SK-N-SH (cell line): ENCODE measurements around the gene PALM. TPM values are rescaled to one million over a fixed set of nuclear protein-coding genes. Genes with fewer than 3 reads are reported as not detected.
A peak's percentile ranks its signal among the peaks of the same experiment; 100 is the strongest.

Source experiments
- CTCF ChIA-PET: fragments of 300-600, 350-600 bp; formaldehyde crosslinking; extraction: SDS; loops from one replicate; lab custom pipeline; 2021; lab: Yijun Ruan, JAX
- POLR2A ChIA-PET: fragments of 350-600 bp; sonication (Branson Sonifier 250); formaldehyde crosslinking; extraction: SDS; loops from one replicate; lab custom pipeline; 2020; ENCODE audit warnings: antibody characterized with exemption, inconsistent platforms; lab: Yijun Ruan, JAX
- DNase-seq: peaks from one replicate; pipeline ENCODE4 v3.0.0; 2012
- H2AFZ ChIP-seq: fragments of 200-600 bp; sonication (generic); 2 replicates; pipeline ENCODE4 v1.8.1; 2016; ENCODE audit warnings: antibody characterized with exemption, mild to moderate bottlenecking, low read depth
- H3F3A ChIP-seq: fragments of 200-600 bp; sonication (generic); replicated peaks from 2 replicates; pipeline ENCODE3; 2016; ENCODE audit warnings: antibody characterized with exemption, mild to moderate bottlenecking; ENCODE audit not compliant: insufficient read depth
- H3K27ac ChIP-seq, 2 experiments: fragments of 200-500 bp in 1 of 2; fragments of 200-600 bp in 1 of 2; sonication (Bioruptor generic) in 1 of 2; sonication (generic), shearing (Covaris generic) in 1 of 2; 2 replicates each; pipeline versions ENCODE4 v1.5.1 to v1.6.1; 2014 to 2016; ENCODE audit warnings: low read depth in 2 of 2, inconsistent platforms in 1 of 2, low read length in 1 of 2, mild to moderate bottlenecking in 1 of 2, mixed read lengths in 1 of 2
- H3K27me3 ChIP-seq: fragments of 200-600 bp; sonication (generic), shearing (Covaris generic); 2 replicates; pipeline ENCODE4 v1.6.1; 2016; ENCODE audit warnings: mixed run types; ENCODE audit not compliant: insufficient read depth
- H3K36me3 ChIP-seq, 2 experiments: fragments of 200-500 bp in 1 of 2; fragments of 200-600 bp in 1 of 2; sonication (Bioruptor generic) in 1 of 2; sonication (generic) in 1 of 2; replicated peaks in 1 of 2; 2 replicates each; pipeline versions ENCODE3 to v1.5.1; 2014 to 2016; ENCODE audit warnings: low read length in 1 of 2, mild to moderate bottlenecking in 1 of 2; ENCODE audit not compliant: insufficient read depth in 2 of 2, control insufficient read depth in 1 of 2
- H3K4me1 ChIP-seq, 2 experiments: fragments of 200-500 bp in 1 of 2; fragments of 200-600 bp in 1 of 2; sonication (Bioruptor generic) in 1 of 2; sonication (generic), shearing (Covaris generic) in 1 of 2; 2 replicates each; pipeline versions ENCODE4 v1.5.1 to v1.6.1; 2014 to 2016; ENCODE audit warnings: low read depth in 1 of 2, low read length in 1 of 2, mixed run types in 1 of 2; ENCODE audit not compliant: insufficient read depth in 2 of 2, control insufficient read depth in 1 of 2
- H3K4me2 ChIP-seq: fragments of 200-600 bp; sonication (generic), shearing (Covaris generic); 2 replicates; pipeline ENCODE4 v1.6.1; 2017; ENCODE audit warnings: mixed run types
- H3K4me3 ChIP-seq, 2 experiments: fragments of 200-500 bp in 1 of 2; fragments of 200-600 bp in 1 of 2; sonication (Bioruptor generic) in 1 of 2; sonication (generic), shearing (Covaris generic) in 1 of 2; 2 replicates each; pipeline versions ENCODE4 v1.5.1 to v1.8.1; 2014 to 2016; ENCODE audit warnings: low read depth in 2 of 2, inconsistent platforms in 1 of 2, low read length in 1 of 2, mild to moderate bottlenecking in 1 of 2, mixed read lengths in 1 of 2, moderate library complexity in 1 of 2
- H3K79me2 ChIP-seq: fragments of 200-600 bp; sonication (generic); 2 replicates; pipeline ENCODE4 v1.8.1; 2017; ENCODE audit warnings: mild to moderate bottlenecking; ENCODE audit not compliant: insufficient read depth
- H3K9ac ChIP-seq: fragments of 200-600 bp; sonication (generic); 2 replicates; pipeline ENCODE4 v1.6.1; 2017; ENCODE audit warnings: mixed run types
- H3K9me2 ChIP-seq: fragments of 200-600 bp; sonication (generic); 2 replicates; pipeline ENCODE4 v1.6.1; 2017; ENCODE audit warnings: mixed run types
- H3K9me3 ChIP-seq: fragments of 200-600 bp; sonication (generic); 2 replicates; pipeline ENCODE4 v1.6.1; 2017; ENCODE audit warnings: mixed run types, mild to moderate bottlenecking, moderate library complexity
- H4K20me1 ChIP-seq: fragments of 200-600 bp; sonication (generic); 2 replicates; pipeline ENCODE4 v1.6.1; 2017; ENCODE audit warnings: mild to moderate bottlenecking, mixed run types; ENCODE audit not compliant: insufficient read depth
- CHD2 ChIP-seq: fragments of 150-350 bp; IDR thresholded peaks from 2 replicates; pipeline ENCODE4 v1.6.1; 2018; ENCODE audit warnings: low read length; ENCODE audit not compliant: partially characterized antibody
- FOSL2 ChIP-seq: IDR thresholded peaks from 2 replicates; pipeline ENCODE4 v1.4.0; 2012; ENCODE audit warnings: low read depth, mild to moderate bottlenecking, moderate library complexity, borderline replicate concordance
- GABPA ChIP-seq: IDR thresholded peaks from 2 replicates; pipeline ENCODE4 v1.4.0; 2012; ENCODE audit warnings: low read depth, mild to moderate bottlenecking
- POLR2AphosphoS5 ChIP-seq: IDR thresholded peaks from 2 replicates; pipeline ENCODE4 v1.6.1; 2012; ENCODE audit warnings: low read depth, low read length
- SIN3A ChIP-seq: IDR thresholded peaks from 2 replicates; pipeline ENCODE4 v1.6.1; 2012; ENCODE audit warnings: low read depth, mild to moderate bottlenecking, low read length, moderate library complexity, borderline replicate concordance
- TAF1 ChIP-seq: IDR thresholded peaks from 2 replicates; pipeline ENCODE4 v1.6.1; 2012; ENCODE audit warnings: low read depth, mild to moderate bottlenecking, low read length, moderate library complexity, borderline replicate concordance
- TCF12 ChIP-seq: IDR thresholded peaks from 2 replicates; pipeline ENCODE4 v1.4.0; 2012
- WGBS: methylation state at CpG from one replicate; pipeline ENCODE4 v1.1.6; 2017; ENCODE audit warnings: low lambda C conversion rate; 5-methylcytosine and 5-hydroxymethylcytosine counted together
- polyA plus RNA-seq, 3 experiments: library from polyadenylated mRNA; depleted of rRNA; stranded (reverse); fragments of >200 nt; gene quantifications; 2 replicates each; pipeline ENCODE4 v1.2.3, GENCODE V29; 2012
- TF ChIP-seq, protein P1 (sequence below): fragments of 200-600 bp; sonication (generic); IDR thresholded peaks from 2 replicates; pipeline ENCODE4 v1.6.1; 2017; ENCODE audit warnings: antibody characterized with exemption, mild to moderate bottlenecking, moderate library complexity
- TF ChIP-seq, protein P2 (sequence below): IDR thresholded peaks from 2 replicates; pipeline ENCODE4 v1.4.0; 2012; ENCODE audit warnings: low read depth
- TF ChIP-seq, protein P3 (sequence below): fragments of 150-350 bp; IDR thresholded peaks from 2 replicates; pipeline ENCODE4 v1.6.1; 2017; ENCODE audit warnings: antibody characterized with exemption, low read length, low read depth, borderline replicate concordance

Gene PALM
- polyA plus RNA-seq, 1 of the 3 experiments (the other 2 are of a cell fraction) = 15.6 TPM

DNA sequence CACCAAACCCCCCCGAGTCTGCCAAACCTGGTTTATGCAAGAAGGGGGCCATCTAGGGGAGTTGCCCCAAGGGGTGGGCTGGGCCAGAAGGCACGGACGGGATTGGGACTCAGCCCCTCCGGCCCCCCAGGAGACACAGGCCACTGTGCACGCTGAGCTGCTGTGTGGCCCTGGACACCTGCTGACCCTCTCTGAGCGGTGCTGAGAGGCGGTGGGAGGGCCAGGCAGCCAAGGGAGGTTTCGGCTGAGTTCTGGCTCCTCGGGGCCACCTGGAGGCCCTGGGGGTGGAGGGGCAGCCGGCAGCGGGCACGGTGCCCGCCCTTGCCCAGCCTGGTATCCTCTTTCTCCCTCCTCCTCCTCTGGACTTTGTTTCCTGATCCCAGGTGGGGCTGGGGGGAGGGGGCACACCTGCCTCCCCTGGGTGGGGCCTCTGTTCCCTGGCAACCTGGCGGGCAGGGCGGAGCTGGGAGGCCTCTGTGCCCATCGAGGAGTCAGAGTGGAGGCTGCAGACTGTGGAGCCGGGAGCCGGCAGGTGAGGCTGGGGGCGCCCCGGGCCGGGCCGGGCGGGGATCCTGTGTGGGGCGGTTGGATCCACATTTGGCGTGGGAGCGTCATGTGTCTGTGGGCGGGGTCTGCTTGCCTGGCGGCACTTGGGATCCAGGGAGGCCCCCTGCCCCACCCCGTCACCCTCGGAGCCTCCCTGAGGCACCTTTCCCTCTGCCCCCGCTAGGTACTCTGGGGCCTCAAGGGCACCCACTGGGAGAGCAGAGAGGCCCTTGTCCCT lies 42.1 kb downstream of the PALM start, which contains the start of gene MISP:
MISP (plus strand) TSS at position 473 of the 784 bp plus-strand sequence. CDS start 5,835 bp downstream, outside the sequence.
- H3K27ac ChIP-seq = peak within 1 kb of the TSS in 1 of 2 experiments; percentile 59; a peak in 2 of 4 replicates
- H3K36me3 ChIP-seq = no peaks in the 10 kb centered on the region
- H3K4me3 ChIP-seq = no peak within 1 kb of the TSS
- no peaks in the 10 kb centered on the region for H4K20me1 ChIP-seq
- ChIA-PET POLR2A (no interaction called here), CTCF (no interaction called here)
- no peaks in the 10 kb centered on the region for H3K9me2 ChIP-seq
- H3K4me1 ChIP-seq = no peaks in the 10 kb centered on the region
- TF ChIP-seq POLR2AphosphoS5 = no peak
- TF ChIP-seq, protein P1, sequence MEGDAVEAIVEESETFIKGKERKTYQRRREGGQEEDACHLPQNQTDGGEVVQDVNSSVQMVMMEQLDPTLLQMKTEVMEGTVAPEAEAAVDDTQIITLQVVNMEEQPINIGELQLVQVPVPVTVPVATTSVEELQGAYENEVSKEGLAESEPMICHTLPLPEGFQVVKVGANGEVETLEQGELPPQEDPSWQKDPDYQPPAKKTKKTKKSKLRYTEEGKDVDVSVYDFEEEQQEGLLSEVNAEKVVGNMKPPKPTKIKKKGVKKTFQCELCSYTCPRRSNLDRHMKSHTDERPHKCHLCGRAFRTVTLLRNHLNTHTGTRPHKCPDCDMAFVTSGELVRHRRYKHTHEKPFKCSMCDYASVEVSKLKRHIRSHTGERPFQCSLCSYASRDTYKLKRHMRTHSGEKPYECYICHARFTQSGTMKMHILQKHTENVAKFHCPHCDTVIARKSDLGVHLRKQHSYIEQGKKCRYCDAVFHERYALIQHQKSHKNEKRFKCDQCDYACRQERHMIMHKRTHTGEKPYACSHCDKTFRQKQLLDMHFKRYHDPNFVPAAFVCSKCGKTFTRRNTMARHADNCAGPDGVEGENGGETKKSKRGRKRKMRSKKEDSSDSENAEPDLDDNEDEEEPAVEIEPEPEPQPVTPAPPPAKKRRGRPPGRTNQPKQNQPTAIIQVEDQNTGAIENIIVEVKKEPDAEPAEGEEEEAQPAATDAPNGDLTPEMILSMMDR = no peak
- no peak for TF ChIP-seq TAF1
- TF ChIP-seq, protein P2, sequence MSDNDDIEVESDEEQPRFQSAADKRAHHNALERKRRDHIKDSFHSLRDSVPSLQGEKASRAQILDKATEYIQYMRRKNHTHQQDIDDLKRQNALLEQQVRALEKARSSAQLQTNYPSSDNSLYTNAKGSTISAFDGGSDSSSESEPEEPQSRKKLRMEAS = no peak
- TF ChIP-seq TCF12 = no peak
- TF ChIP-seq CHD2 = no peak
- TF ChIP-seq, protein P3, sequence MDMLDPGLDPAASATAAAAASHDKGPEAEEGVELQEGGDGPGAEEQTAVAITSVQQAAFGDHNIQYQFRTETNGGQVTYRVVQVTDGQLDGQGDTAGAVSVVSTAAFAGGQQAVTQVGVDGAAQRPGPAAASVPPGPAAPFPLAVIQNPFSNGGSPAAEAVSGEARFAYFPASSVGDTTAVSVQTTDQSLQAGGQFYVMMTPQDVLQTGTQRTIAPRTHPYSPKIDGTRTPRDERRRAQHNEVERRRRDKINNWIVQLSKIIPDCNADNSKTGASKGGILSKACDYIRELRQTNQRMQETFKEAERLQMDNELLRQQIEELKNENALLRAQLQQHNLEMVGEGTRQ = no peak
- TF ChIP-seq GABPA = no peak
- no peaks in the 10 kb centered on the region for H3K9me3 ChIP-seq
- peaks cover 2% of the 10 kb centered on the region for H3F3A ChIP-seq
- no peak for DNase-seq
- H3K9ac ChIP-seq = peak within 1 kb of the TSS; percentile 60; the same call in 1 of the 2 replicates
- 40% methylated on average over 7 of the region's 31 CpGs for WGBS
- H3K4me2 ChIP-seq = peak within 1 kb of the TSS; percentile 40
- H3K79me2 ChIP-seq = no peaks in the 10 kb centered on the region
- H3K27me3 ChIP-seq = no peaks in the 10 kb centered on the region
- peak within 1 kb of the TSS; percentile 88; the same call in 1 of the 2 replicates for H2AFZ ChIP-seq

DNA sequence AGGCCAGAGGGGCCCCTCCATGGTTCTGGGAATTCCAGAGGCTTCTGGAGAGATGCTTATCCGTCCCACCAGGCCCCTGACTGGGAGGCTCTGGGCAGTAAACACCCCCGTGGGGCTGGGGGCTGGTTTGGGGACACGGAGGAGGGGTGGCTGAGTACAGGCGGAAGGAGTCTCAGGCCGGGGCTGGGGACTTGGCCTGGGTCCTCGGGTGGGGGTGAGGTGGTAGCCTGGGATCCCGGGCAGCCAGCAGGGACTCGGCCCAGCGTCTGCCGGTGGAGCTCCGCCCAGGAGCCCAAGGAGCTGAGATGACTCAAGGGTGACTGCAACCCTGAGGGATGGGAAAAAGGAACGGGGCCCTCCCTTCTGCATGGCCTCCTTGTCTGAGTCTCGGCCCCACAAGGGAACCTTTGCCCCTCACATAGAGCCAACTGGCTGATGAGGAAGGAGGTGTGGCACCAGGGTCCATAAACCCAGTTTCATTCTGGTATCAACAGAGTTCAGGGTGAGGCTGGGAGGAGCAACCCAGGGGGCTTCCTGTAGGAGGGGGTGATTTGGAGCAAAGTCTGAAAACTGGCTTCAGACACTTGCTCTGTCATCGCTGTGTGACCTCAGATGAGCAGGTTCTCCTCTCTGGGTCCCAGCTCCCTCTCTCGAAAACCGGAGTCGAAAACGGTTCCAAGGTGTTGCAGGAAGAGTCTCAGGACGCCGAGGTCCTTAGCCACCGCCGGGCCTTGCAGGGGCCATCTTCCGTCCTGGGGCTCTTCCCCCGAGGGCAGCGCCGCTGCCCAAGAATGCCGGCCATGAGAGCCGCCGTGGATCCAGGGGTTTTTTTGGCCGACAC lies 43.0 kb downstream of the PALM start:
- Histone ChIP-seq H3K4me3 (no peak overlapping the region), H3K9me2 (no peaks in the 10 kb centered on the region), H3K4me2 (peak overlapping the region; percentile 40), H3K9me3 (no peaks in the 10 kb centered on the region), H3F3A (peaks cover 2% of the 10 kb centered on the region), H3K36me3 (no peaks in the 10 kb centered on the region), H3K79me2 (no peaks in the 10 kb centered on the region), H3K27me3 (no peaks in the 10 kb centered on the region), H3K4me1 (no peaks in the 10 kb centered on the region), H4K20me1 (no peaks in the 10 kb centered on the region), H3K9ac (peak overlapping the region; percentile 60; the same call in 1 of the 2 replicates), H3K27ac (peak overlapping the region in 1 of 2 experiments; percentile 59; a peak in 2 of 4 replicates), H2AFZ (peak overlapping the region; percentile 88; the same call in 1 of the 2 replicates)
- TF ChIP-seq SIN3A (no peak), TAF1 (0 out of 2 replicates have a peak, but pooled peaks have one; percentile 29), FOSL2 (peak; percentile 58; the same call in 1 of the 2 replicates)
- peak; percentile 59 for DNase-seq
- ChIA-PET CTCF (no interaction called here), POLR2A (no interaction called here)
- WGBS = 41% methylated on average over 14 of the region's 30 CpGs
